ENCODE measurements around the gene CWH43.
"Not testable (repeated sequence)": the region's sequence is repeated elsewhere in the genome, so short reads cannot be mapped to it uniquely, and the experiment has no call there.

Gene CWH43

GRCh38 chr4:48944756-48945241 lies 41.3 kb upstream of the CWH43 start:
- H3K4me3 ChIP-seq (ENCODE audit: low read depth, low read length): no peak overlapping the region
- peak; percentile 39; the same call in 1 of the 2 replicates for TF ChIP-seq CTCF (IDR thresholded peaks at IDR 0.05; ENCODE audit: control insufficient read depth, extremely low read depth, insufficient read depth)

DNA sequence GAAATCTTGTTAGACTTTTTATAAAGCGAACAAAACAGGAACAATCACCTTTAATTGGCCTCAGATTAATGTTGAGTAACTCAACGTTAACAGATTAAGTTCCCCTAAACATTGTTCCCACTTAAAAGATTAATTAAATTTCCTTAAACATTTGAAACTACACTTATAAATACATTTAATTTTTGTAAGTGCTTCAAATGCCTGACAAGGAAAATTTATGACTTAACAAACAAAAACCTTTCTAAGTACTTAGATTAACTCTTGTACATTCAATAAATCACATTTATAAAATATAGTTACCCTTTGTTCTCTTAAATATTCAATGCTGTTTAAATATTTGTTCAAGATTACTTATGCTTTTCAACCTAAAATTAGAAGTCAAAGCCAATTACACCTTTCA lies 40.1 kb upstream of the CWH43 start:
- no peak for TF ChIP-seq CTCF (IDR thresholded peaks at IDR 0.05; ENCODE audit: control insufficient read depth, extremely low read depth, insufficient read depth)
- no peak overlapping the region for H3K4me3 ChIP-seq (ENCODE audit: low read depth, low read length)
- no peak for DNase-seq (ENCODE audit: low read depth)

More at GRCh38 chr4:48944756-48945241, 41.3 kb upstream of the CWH43 start:
- no peak for DNase-seq (ENCODE audit: low read depth)

GRCh38 chr4:48947731-48948130 lies 38.3 kb upstream of the CWH43 start:
- no peak for TF ChIP-seq CTCF (IDR thresholded peaks at IDR 0.05; ENCODE audit: control insufficient read depth, extremely low read depth, insufficient read depth)
- no peak overlapping the region for H3K4me3 ChIP-seq (ENCODE audit: low read depth, low read length)
- no peak for DNase-seq (ENCODE audit: low read depth)

- no peak for TF ChIP-seq CTCF (IDR thresholded peaks at IDR 0.05; ENCODE audit: control insufficient read depth, extremely low read depth, insufficient read depth)
- no peak overlapping the region for H3K4me3 ChIP-seq (ENCODE audit: low read depth, low read length)
- DNase-seq (ENCODE audit: low read depth): no peak
These were observed 37.0 kb upstream of the CWH43 start for GRCh38 chr4:48949086-48949485.

DNA sequence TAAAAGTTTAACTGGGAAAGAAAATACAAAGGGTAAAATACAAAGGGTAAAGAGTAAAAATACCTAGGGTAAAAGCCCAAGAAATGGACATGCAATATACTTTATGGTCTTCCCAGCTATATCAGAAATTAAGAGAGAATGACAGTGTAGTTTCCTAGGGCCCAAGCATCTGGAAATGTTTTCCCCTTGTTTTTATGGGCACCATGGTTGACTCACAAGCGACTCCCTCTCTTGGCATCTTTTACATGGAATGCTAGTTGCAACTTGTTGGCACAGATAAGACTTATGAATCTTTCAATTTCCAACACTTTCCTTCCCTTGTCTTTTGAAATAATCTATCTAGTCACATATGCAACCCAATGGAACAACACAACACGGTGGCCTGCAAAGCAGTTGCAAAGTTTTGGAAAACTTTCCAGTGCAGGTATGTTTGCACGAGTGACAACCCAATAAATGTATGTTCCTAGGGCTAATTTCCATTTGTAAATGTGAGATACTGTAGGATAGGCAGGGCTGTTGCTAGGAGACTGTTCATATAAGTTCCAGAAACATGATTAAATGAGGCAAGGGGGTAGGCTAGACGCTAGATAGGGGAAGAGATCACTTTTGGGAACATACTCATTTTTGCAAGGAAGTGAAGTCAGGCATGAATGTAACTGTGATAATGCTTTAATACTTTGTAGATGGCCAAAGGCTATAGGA lies 36.4 kb upstream of the CWH43 start:
- no peak for DNase-seq (ENCODE audit: low read depth)
- TF ChIP-seq CTCF (IDR thresholded peaks at IDR 0.05; ENCODE audit: control insufficient read depth, extremely low read depth, insufficient read depth): no peak
- no peak overlapping the region for H3K4me3 ChIP-seq (ENCODE audit: low read depth, low read length)

- TF ChIP-seq CTCF (IDR thresholded peaks at IDR 0.05; ENCODE audit: control insufficient read depth, extremely low read depth, insufficient read depth): no peak
- H3K4me3 ChIP-seq (ENCODE audit: low read depth, low read length): no peak overlapping the region
- DNase-seq (ENCODE audit: low read depth): no peak
These were observed 31.8 kb upstream of the CWH43 start for GRCh38 chr4:48954314-48954713.

DNA sequence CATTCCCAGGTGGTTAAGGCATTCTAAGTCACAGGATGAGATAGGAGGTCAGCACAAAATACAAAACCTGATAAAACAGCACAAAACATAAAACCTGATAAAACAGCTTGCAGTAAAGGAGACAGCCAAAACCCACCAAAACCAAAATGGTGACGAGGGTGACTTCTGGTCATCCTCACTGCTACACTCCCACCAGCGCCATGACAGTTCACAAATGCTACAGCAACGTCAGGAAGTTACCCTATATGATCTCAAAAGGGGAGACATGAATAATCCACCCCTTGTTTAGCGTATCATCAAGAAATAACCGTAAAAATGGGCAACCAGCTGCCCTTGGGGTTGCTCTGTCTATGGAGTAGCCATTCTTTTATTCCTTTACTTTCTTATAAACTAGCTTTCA lies 28.7 kb upstream of the CWH43 start:
- not testable (repeated sequence) for H3K4me3 ChIP-seq (ENCODE audit: low read depth, low read length); DNase-seq (ENCODE audit: low read depth)

Measured in LNCaP clone FGC (cell line).